K562 treated with DMSO at 1 percent for 48 hours (cell line): Measurements from ENCODE around the gene BSX. TPM values are rescaled to one million over a fixed set of nuclear protein-coding genes. Genes with fewer than 3 reads are reported as not detected.

Source experiments
- total RNA-seq: library from RNA; unstranded; fragments of 300-600 nt; gene quantifications from 2 replicates; pipeline ENCODE4 v1.2.3, GENCODE V29; 2022; ENCODE audit warnings: low replicate concordance; ENCODE audit errors: extremely low read depth

Gene BSX
- not detected in 2 replicates for total RNA-seq

GRCh38 chr11:122981388-122982264 is at the start of gene BSX:
Gene BSX (minus strand): TSS chr11:122981834. CDS start chr11:122981671, 163 bp downstream.

Other genes starting within 250 kb of the BSX start
- gene CRTAM, start 143.3 kb downstream of the BSX start, total RNA-seq, result not detected in 2 replicates
- gene JHY, start 99.1 kb downstream of the BSX start, total RNA-seq, result not detected in 2 replicates
- 659 and 1,915 TPM in 2 replicates for gene HSPA8, start 80.3 kb upstream of the BSX start, total RNA-seq
- gene CLMP, start 213.4 kb upstream of the BSX start, total RNA-seq, result not detected in 2 replicates